GM18907 (cell line): Measurements from ENCODE around the gene PACSIN1.

ENCODE experiments used
- ATAC-seq: cut with Tn5 transposase; IDR thresholded peaks from one replicate; pipeline ENCODE4 v1.9.1; 2021; ENCODE audit warnings: mild to moderate bottlenecking, moderate library complexity; ENCODE audit not compliant: unreplicated experiment

Gene PACSIN1

DNA sequence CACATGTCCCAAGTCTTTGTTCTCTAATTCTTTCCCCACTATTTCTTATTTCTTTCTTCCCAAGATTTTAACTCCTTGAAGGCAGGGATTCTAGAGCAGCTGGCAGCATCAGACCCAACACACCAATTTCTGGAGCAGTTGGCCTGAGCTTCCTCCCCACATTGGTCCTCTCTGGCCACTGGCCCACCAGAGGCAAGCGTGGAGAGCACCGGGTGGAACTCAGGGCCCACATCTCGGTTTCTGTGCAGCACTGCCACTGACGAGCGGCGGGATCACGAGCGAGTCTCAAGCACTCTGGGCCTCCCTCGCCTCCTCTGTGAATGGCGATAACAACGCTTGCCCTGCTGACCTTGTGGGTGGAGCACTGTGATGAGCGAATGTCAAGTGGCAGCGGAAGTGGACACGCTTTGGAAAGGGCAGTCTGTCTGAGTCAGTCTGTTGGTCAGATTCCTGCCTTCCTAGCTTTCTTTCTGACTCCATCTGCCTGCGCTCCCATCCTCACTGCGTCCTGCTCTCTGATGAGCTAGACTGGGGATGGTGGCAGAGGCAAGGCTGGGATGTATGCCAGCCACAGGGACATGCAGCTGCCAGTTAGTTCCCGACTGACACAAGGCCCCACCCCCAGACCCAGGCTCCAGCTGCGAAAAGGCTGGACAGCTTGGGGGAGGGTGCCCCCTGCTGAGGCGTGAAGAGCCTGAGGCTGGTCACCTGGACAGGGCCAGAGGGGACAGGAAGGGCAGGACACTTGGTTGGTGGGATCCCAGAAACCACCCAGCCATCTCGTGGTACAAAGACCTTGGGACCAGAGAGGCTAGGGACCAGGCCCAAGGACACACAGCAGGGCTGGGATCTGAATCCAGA lies 94.7 kb downstream of the PACSIN1 start:
- ATAC-seq, result no peak

DNA sequence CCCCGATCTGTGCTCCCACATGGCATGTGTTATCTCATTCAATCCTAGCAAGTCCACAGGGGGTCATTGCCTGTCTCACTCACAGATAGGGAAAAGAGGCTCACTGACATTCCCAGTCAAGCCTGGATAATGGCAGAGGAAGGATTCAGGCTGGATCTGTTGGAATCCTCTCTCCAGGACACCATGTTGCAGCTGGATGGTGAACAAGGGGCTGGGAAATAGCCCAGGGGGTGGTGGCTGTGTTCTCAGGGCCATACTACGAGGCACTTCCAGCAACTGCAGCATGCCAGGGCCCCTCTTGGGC lies 95.3 kb downstream of the PACSIN1 start:
- ATAC-seq, result no peak

DNA sequence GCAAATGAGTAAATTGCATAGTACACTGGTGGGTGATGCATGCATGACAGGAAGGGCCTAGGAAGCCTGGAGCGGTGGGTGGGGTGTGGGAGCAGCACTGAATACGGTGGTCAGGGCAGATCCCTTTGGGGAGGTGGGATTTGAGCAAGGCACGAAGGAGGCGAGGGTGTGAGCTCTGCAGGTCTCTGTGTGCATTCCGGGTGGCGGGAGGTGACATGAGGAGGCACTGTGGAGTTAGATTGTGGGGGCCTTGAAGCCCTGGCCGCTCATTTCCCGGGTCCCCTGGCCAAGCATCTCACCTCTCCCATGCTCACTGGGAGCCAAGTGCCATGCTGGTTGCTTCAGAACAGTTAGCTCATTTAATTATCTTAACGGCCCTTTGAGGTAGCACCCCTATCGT lies 96.5 kb downstream of the PACSIN1 start:
- ATAC-seq, result no peak

GRCh38 chr6:34562861-34563512 lies 97.1 kb downstream of the PACSIN1 start:
- no peak for ATAC-seq

DNA sequence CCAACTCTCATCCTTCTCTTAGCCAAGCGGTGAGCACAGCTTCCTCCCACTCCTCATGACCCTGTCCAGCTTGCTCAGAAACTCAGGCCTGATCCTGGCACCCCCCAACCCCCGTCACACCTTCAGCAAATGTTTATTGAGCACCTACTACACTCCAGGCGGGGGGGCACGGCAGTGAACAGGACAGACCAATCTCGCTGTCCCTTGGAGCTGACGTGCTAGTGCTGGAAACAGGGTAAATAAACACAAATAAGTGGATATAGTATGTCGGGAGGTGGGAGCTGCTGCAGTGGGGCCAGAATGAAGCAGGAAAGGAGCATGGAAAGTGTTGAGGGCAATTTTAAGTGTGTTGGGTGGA lies 97.6 kb downstream of the PACSIN1 start:
- no peak for ATAC-seq

- no peak for ATAC-seq
These were observed 98.3 kb downstream of the PACSIN1 start for GRCh38 chr6:34564181-34564580.

- no peak for ATAC-seq
These were observed 99.9 kb downstream of the PACSIN1 start for GRCh38 chr6:34565722-34566137.

DNA sequence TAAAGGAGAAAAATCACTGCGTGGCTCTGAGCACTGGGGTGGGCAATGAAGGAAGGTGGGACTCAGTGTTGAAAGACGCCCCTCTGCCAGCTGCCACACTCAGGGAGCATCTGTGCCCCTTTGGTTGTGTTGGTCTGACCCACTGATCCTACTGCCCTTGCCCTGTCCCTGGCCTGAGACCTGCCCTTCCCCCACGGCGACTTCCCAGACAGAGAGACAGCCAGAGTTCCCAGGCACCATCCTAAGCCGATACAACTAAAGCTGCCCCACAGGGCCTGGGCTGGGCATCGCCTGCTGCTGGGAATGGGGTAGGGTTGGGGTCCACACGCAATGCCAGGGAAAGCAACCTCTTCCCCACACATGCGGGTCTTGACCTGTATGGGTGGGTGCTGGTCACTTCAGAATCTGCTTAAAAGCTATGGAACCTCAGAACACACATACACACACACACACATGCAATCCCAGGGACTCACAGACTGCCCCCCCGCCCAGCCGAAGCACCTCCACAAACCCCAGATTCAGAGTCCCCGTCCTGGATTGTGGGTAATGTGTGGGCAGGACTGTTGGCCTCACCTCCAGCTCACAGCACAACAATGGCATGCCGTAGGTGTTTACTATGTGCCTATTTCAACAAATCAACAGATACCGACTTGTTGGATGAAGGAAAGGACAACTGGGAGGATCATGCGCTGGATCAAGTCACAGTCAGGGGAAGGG lies 101.1 kb downstream of the PACSIN1 start:
- no peak for ATAC-seq

DNA sequence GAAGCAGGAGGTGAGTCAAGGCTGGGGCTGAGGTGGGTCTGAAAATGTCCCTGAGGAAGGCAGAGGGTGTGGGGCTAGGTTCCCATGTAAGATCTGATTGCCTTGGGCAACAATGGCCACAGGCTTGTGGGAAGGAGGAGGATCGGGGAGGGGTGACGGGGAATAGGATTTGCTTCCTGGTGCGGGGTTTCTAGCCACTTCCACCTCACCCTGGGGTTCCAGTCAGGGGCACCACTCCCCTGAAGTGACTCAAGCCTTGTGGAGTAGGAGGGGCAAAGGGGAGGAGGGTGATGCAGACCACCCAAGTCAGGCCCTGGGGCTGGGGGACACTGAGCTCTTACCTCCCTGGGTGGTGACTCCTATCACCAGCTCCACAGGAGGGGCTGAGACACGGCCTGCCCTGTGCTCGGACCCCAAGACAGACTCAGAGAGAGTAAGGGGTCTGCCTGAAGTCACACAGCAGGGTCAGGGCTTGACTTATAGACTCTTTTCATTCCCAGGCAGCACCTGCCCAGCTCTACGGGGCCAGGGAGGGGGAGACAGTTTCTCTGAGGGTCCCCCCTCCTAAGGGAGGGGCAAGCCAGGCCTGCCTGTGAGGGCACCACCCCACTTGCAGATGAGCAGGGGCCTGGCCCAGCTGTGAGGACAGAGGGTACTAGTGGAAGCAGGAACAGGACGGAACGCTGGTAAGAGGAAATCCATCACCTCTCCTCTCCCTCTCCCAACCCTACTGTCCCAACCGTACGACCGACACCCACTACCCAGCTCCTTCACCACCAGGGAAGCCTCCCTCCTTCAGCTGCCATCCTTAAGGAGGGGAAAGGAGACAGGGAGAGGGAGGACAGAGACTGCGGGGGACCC lies 102.7 kb downstream of the PACSIN1 start:
- no peak for ATAC-seq

GRCh38 chr6:34569361-34569973 lies 103.6 kb downstream of the PACSIN1 start:
- no peak for ATAC-seq

GRCh38 chr6:34570066-34570833 lies 104.4 kb downstream of the PACSIN1 start:
- ATAC-seq, result no peak

DNA sequence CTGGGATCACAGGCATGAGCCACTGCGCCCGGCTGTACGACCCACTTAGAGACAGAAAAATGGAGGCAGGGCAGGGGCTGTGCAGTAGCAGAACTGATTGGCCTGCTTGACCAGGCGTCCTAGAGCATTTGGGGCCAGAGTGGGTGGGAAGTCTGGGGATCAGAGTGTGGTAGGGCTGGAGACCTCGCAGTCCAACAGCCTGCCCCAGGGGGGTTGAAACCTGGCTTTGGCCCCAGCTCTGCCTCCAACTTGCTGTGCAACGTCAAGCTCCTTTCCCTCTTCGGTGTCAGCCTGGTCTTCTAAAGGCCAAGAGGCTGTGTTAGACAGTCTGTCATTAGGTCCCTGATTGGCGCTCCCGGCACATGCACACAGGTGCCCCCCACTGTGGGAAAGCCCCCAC lies 105.5 kb downstream of the PACSIN1 start:
- ATAC-seq, result no peak

DNA sequence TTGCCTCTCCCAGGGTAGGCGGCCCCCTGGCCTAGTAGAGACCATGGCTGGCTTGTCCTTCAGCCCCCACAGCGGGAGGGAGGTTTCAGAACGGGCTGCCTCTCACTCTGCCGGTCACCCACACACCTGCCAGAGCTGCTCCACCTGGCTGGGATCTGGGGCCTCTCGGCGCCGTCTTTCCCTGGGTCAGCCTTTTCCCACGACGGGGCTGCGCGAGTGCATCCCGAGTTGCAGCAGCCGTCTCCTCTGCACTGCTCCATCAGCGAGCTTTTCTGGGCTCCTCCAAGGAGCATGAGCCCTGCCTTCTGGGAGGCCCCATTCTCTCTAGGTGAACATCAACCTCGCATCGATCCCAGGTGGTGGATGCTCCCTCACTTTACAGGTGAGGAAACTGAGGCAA lies 106.1 kb downstream of the PACSIN1 start:
- no peak for ATAC-seq

DNA sequence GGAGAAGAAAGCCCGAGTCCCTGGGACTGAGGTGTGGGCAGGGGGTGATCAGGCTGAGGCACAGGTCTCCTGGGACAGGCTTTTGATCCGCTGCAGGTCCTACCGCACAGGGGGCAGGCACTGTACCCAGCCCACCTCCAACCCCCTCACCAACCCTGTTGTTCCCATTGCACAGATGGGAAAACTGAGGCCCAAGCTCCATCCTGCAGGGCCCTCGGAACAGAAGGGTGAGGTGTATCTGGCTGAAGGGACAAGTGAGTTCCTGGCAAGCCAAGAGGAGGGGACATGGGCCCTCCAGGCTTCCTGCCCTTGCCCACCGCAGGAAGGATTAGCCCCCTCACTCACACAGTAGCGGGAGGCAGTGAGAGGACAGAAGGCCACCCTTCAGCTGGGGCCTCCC lies 106.7 kb downstream of the PACSIN1 start:
- ATAC-seq, result no peak

DNA sequence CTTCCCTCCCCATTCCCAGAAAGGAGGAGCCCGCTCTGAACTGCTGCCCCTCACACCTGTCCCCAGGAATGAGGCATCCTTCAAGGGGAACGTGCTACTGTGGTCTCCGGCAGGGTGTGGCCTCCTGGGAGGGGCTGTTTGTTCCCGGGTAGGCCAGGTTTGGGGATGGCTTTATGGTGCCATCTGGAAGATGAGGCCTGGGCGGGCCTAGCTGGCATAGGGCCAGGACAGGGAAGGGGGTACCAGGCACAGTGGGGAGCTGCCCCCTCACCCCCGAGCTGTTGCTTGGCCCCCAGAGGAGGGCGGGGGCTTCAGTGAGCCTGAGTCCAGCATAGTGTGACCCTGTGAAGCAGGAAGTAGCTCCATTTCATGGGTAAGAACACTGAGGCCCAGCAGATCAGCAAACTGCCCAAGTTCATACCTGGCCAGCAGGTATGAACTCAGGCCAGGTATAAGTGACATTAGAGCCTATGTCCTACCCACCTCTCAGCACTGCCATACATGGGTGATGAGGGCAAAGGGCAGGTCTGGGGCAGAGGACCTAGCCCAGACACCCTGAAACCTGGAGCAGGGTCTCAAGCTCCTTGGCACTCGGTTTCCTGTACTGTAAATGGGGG lies 107.8 kb downstream of the PACSIN1 start:
- no peak for ATAC-seq

GRCh38 chr6:34574647-34575293 lies 108.9 kb downstream of the PACSIN1 start:
- no peak for ATAC-seq

DNA sequence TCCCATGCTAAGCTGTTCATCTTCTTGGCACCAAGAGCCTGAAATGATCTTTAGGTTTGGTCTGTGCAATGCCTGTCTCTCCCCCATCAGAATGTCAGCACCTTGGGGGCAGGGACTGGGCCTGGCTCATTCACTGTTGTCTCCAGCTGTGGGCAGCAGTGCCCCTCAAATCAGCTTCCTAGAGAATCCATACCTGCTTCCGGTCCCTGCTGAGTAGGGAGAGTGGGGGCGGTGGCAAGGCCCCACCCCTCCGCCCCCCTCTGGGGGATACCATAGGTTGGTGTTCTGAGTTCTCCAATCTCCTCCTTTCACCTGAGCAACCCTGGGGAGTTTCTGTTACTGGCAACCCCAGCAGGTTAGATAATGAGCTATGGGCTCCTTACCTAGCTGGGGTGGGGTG lies 109.5 kb downstream of the PACSIN1 start:
- no peak for ATAC-seq

DNA sequence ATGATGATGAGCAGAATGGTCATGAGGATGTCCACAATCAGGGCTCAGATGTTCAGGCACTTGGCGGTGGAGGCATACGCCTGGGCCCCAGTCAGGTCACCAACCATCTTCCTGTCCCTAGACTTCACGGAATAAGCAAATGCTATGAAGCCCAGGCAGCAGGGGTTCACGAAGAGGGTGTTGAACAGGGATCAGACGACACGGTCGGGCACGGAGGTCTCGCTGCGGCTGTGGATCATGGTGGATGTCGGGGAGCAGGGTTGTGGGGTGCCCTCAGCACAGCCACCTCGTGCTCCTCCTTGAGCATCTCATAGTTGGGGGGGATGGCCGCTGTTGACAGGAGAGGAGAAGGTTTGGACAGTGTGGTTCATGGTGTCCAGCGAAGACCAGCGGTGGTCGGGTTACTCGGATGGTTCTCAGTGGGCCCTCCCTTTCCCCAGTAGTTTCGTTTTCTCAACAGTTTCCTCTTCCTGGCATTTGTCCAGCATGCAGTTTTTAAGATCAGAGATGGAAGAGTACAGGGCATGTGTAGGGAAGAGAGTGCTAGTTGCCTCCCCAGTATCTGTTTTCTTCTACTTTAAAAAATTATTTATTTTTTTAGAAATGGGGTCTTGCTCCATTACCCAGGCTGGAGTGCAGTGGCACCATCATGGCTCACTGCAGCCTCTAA lies 110.5 kb downstream of the PACSIN1 start:
- no peak for ATAC-seq
